ENCODE measurements around the gene HS3ST6. TPM values are rescaled to one million over a fixed set of nuclear protein-coding genes. Genes with fewer than 3 reads are reported as not detected.

HS3ST6 gene
- total RNA-seq, 2 experiments from 2014 or later = not detected

DNA sequence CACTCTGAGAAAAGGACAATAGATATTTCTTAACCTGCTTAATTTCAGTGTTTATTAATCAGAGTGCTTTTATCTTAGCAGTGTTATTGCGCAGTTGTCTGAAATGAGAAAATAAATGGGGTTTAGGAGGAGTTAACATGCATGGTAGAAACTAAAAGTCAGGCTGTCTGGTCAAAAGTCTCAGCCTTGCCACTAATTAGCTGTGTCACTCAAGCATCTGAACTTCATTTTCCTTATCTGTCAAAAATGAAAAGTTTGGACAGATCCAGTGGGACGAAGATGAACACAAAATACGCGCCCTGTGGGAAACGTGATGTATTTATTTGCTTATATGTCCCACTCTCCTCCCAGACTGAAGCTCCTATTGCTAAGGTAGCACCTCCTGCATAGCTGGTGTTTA, 40.0 kb downstream of the HS3ST6 start:
- Histone ChIP-seq H3K4me2 (ENCODE audit: low read length) (no peak overlapping the region), H4K20me1 (ENCODE audit: insufficient read depth, low read length) (no peaks in the 10 kb centered on the region), H3K9me3 (ENCODE audit: low read length) (no peaks in the 10 kb centered on the region), H2AFZ (ENCODE audit: low read length) (no peak overlapping the region), H3K79me2 (ENCODE audit: insufficient read depth, low read depth, low read length) (no peaks in the 10 kb centered on the region), H3K4me1 (ENCODE audit: insufficient read depth, low read length, poor library complexity, severe bottlenecking) (no peaks in the 10 kb centered on the region), H3K4me3 (ENCODE audit: low read depth, low read length, poor library complexity, severe bottlenecking) (no peak overlapping the region), H3K27ac (ENCODE audit: low read depth, low read length, poor library complexity, severe bottlenecking) (no peak overlapping the region), H3K9me2 (ENCODE audit: insufficient read depth, low read length) (no peaks in the 10 kb centered on the region), H3K36me3 (ENCODE audit: insufficient read depth, low read length) (no peaks in the 10 kb centered on the region)
- no peak for DNase-seq (ENCODE audit: low spot score)
- TF ChIP-seq, protein P1, sequence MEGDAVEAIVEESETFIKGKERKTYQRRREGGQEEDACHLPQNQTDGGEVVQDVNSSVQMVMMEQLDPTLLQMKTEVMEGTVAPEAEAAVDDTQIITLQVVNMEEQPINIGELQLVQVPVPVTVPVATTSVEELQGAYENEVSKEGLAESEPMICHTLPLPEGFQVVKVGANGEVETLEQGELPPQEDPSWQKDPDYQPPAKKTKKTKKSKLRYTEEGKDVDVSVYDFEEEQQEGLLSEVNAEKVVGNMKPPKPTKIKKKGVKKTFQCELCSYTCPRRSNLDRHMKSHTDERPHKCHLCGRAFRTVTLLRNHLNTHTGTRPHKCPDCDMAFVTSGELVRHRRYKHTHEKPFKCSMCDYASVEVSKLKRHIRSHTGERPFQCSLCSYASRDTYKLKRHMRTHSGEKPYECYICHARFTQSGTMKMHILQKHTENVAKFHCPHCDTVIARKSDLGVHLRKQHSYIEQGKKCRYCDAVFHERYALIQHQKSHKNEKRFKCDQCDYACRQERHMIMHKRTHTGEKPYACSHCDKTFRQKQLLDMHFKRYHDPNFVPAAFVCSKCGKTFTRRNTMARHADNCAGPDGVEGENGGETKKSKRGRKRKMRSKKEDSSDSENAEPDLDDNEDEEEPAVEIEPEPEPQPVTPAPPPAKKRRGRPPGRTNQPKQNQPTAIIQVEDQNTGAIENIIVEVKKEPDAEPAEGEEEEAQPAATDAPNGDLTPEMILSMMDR (conservative IDR thresholded peaks at IDR 0.05; ENCODE audit: low read length) = no peak
- TF ChIP-seq EZH2phosphoT487 (IDR thresholded peaks at IDR 0.05; ENCODE audit: borderline replicate concordance, low read depth, low read length) = no peak
- intact Hi-C loops (cut with micrococcal nuclease; ENCODE audit: unreplicated experiment) = no loop called here
- ChIA-PET POLR2A (no interaction called here), CTCF (ENCODE audit: unreplicated experiment) (no interaction called here)
- BruUV-seq (replicated peaks) = no TSS peak

DNA sequence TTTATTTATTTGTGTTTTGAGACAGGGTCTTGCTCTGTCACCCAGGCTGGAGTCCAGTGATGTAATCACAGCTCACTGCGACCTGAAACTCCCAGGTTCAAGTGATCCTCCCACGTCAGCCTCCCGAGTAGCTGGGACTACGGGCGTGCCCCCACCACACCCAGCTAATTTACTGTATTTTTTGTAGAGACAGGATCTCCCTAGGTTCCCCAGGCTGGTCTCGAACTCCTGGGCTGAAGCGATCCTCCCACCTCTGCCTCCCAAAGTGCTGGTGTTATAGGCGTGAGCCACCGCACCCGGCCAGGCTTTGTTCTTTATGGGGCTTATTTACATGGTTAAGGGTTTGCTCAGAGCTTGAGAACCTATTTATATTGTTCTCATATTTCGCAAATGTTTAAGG, 40.4 kb downstream of the HS3ST6 start:
- no peak overlapping the region for H3K27ac ChIP-seq (ENCODE audit: low read depth, low read length, poor library complexity, severe bottlenecking)
- no peak overlapping the region for H3K4me2 ChIP-seq (ENCODE audit: low read length)
- H2AFZ ChIP-seq (ENCODE audit: low read length) = no peak overlapping the region
- H3K4me1 ChIP-seq (ENCODE audit: insufficient read depth, low read length, poor library complexity, severe bottlenecking) = no peaks in the 10 kb centered on the region
- no peaks in the 10 kb centered on the region for H3K36me3 ChIP-seq (ENCODE audit: insufficient read depth, low read length)
- no peak for DNase-seq (ENCODE audit: low spot score)
- no peak overlapping the region for H3K4me3 ChIP-seq (ENCODE audit: low read depth, low read length, poor library complexity, severe bottlenecking)
- intact Hi-C loops (cut with micrococcal nuclease; ENCODE audit: unreplicated experiment) = no loop called here
- H3K9me3 ChIP-seq (ENCODE audit: low read length) = no peaks in the 10 kb centered on the region
- H4K20me1 ChIP-seq (ENCODE audit: insufficient read depth, low read length) = no peaks in the 10 kb centered on the region
- BruUV-seq (replicated peaks) = no TSS peak
- H3K79me2 ChIP-seq (ENCODE audit: insufficient read depth, low read depth, low read length) = no peaks in the 10 kb centered on the region
- ChIA-PET POLR2A (no interaction called here), CTCF (ENCODE audit: unreplicated experiment) (no interaction called here)
- H3K9me2 ChIP-seq (ENCODE audit: insufficient read depth, low read length) = no peaks in the 10 kb centered on the region
- TF ChIP-seq, protein P1 (conservative IDR thresholded peaks at IDR 0.05; ENCODE audit: low read length) = no peak
- no peak for TF ChIP-seq EZH2phosphoT487 (IDR thresholded peaks at IDR 0.05; ENCODE audit: borderline replicate concordance, low read depth, low read length)

DNA sequence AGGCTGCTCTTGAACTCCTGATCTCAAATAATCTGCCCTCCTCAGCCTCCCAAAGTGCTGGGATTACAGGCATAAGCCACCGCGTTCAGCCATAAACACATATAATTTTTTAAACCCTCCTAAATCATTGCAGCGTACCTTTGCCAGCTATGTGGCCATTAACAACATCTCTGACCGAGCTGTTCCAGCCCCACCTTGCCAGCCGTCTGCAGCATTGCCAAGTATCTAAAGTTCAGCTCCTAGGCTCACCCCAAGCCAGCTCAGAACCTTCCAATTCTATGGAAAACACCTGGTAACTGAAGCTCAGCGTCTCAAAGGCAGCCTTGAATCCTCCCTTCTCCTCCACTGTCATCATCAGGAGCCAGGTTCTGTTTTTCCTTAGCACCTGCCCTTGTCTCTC, 41.1 kb downstream of the HS3ST6 start:
- H3K9me2 ChIP-seq (ENCODE audit: insufficient read depth, low read length) = no peaks in the 10 kb centered on the region
- H3K27ac ChIP-seq (ENCODE audit: low read depth, low read length, poor library complexity, severe bottlenecking) = no peak overlapping the region
- no peaks in the 10 kb centered on the region for H3K4me1 ChIP-seq (ENCODE audit: insufficient read depth, low read length, poor library complexity, severe bottlenecking)
- H3K4me3 ChIP-seq (ENCODE audit: low read depth, low read length, poor library complexity, severe bottlenecking) = no peak overlapping the region
- no peaks in the 10 kb centered on the region for H3K9me3 ChIP-seq (ENCODE audit: low read length)
- H3K79me2 ChIP-seq (ENCODE audit: insufficient read depth, low read depth, low read length) = no peaks in the 10 kb centered on the region
- no peak overlapping the region for H3K4me2 ChIP-seq (ENCODE audit: low read length)
- TF ChIP-seq EZH2phosphoT487 (IDR thresholded peaks at IDR 0.05; ENCODE audit: borderline replicate concordance, low read depth, low read length) = no peak
- TF ChIP-seq, protein P1 (conservative IDR thresholded peaks at IDR 0.05; ENCODE audit: low read length) = no peak
- intact Hi-C loops (cut with micrococcal nuclease; ENCODE audit: unreplicated experiment) = no loop called here
- no TSS peak for BruUV-seq (replicated peaks)
- no peaks in the 10 kb centered on the region for H3K36me3 ChIP-seq (ENCODE audit: insufficient read depth, low read length)
- ChIA-PET CTCF (ENCODE audit: unreplicated experiment) (no interaction called here), POLR2A (no interaction called here)
- no peaks in the 10 kb centered on the region for H4K20me1 ChIP-seq (ENCODE audit: insufficient read depth, low read length)
- no peak overlapping the region for H2AFZ ChIP-seq (ENCODE audit: low read length)
- no peak for DNase-seq (ENCODE audit: low spot score)

All from OCI-LY7 (cell line).